EH (cell line): Measurements from ENCODE around the gene MID1IP1.

Experiments
- DNase-seq: peaks from one replicate; pipeline ENCODE4 v3.0.0-alpha.2; 2015; ENCODE audit warnings: low read depth

MID1IP1 gene

GRCh38 chrX:38816155-38816554 lies 14.9 kb downstream of the MID1IP1 start:
- DNase-seq = no peak

GRCh38 chrX:38817004-38817703 lies 15.9 kb downstream of the MID1IP1 start:
- DNase-seq = peak; percentile 70

GRCh38 chrX:38819163-38819562 lies 17.9 kb downstream of the MID1IP1 start:
- no peak for DNase-seq

GRCh38 chrX:38819709-38820108 lies 18.4 kb downstream of the MID1IP1 start:
- no peak for DNase-seq

- no peak for DNase-seq
These were observed 19.5 kb downstream of the MID1IP1 start for GRCh38 chrX:38820751-38821150.

- no peak for DNase-seq
These were observed 22.9 kb downstream of the MID1IP1 start for GRCh38 chrX:38824176-38824575.

- no peak for DNase-seq
These were observed 30.7 kb downstream of the MID1IP1 start for GRCh38 chrX:38831949-38832348.

- no peak for DNase-seq
These were observed 36.1 kb downstream of the MID1IP1 start for GRCh38 chrX:38837389-38837788.

- no peak for DNase-seq
These were observed 38.0 kb downstream of the MID1IP1 start for GRCh38 chrX:38839277-38839676.

GRCh38 chrX:38839944-38840343 lies 38.7 kb downstream of the MID1IP1 start:
- no peak for DNase-seq

- no peak for DNase-seq
These were observed 40.5 kb downstream of the MID1IP1 start for GRCh38 chrX:38841750-38842149.

- DNase-seq = no peak
These were observed 44.2 kb downstream of the MID1IP1 start for GRCh38 chrX:38845426-38845825.

- DNase-seq = no peak
These were observed 46.1 kb downstream of the MID1IP1 start for GRCh38 chrX:38847206-38847902.

GRCh38 chrX:38847903-38848230 lies 46.6 kb downstream of the MID1IP1 start:
- DNase-seq = no peak

- DNase-seq = no peak
These were observed 47.6 kb downstream of the MID1IP1 start for GRCh38 chrX:38848671-38849455.

- no peak for DNase-seq
These were observed 49.7 kb downstream of the MID1IP1 start for GRCh38 chrX:38850807-38851544.

- DNase-seq = no peak
These were observed 53.0 kb downstream of the MID1IP1 start for GRCh38 chrX:38854305-38854704.
